ENCODE data around the gene DUS1L.

The DUS1L gene

GRCh38 chr17:82055023-82055964 is 10.3 kb downstream of the DUS1L start:
- no peak for DNase-seq

- DNase-seq, result peak; percentile 1
These were observed 11.1 kb downstream of the DUS1L start for GRCh38 chr17:82054351-82055022.

- no peak for DNase-seq
These were observed 11.9 kb downstream of the DUS1L start for GRCh38 chr17:82053556-82054263.

- DNase-seq, result peak; percentile 1
These were observed 12.5 kb downstream of the DUS1L start for GRCh38 chr17:82053130-82053529.

GRCh38 chr17:82052638-82053059 is 13.0 kb downstream of the DUS1L start:
- no peak for DNase-seq

GRCh38 chr17:82051776-82052637 is 13.6 kb downstream of the DUS1L start, which contains the start of the genes GPS1 and RFNG:
Gene GPS1 (plus strand): TSS chr17:82051898. CDS start chr17:82051932, 34 bp downstream.
Gene RFNG (minus strand): TSS chr17:82051811. CDS start chr17:82051766, 45 bp downstream.
- DNase-seq, result peak; percentile 79

- peak; percentile 2 for DNase-seq
These were observed 14.6 kb downstream of the DUS1L start for GRCh38 chr17:82050761-82051641.

- DNase-seq, result peak; percentile 1
These were observed 15.3 kb downstream of the DUS1L start for GRCh38 chr17:82050152-82050760.

- no peak for DNase-seq
These were observed 16.1 kb downstream of the DUS1L start for GRCh38 chr17:82049521-82049971.

- no peak for DNase-seq
These were observed 16.5 kb downstream of the DUS1L start for GRCh38 chr17:82049106-82049505.

- no peak for DNase-seq
These were observed 17.0 kb downstream of the DUS1L start for GRCh38 chr17:82048571-82048971.

GRCh38 chr17:82047914-82048570 is 17.6 kb downstream of the DUS1L start:
- DNase-seq, result no peak

GRCh38 chr17:82047379-82047778 is 18.2 kb downstream of the DUS1L start:
- DNase-seq, result no peak

- DNase-seq, result no peak
These were observed 18.7 kb downstream of the DUS1L start for GRCh38 chr17:82046903-82047302.

GRCh38 chr17:82045936-82046484 is 19.6 kb downstream of the DUS1L start:
- DNase-seq, result no peak

GRCh38 chr17:82043507-82043906 is 22.1 kb downstream of the DUS1L start:
- DNase-seq, result no peak

GRCh38 chr17:82042649-82043048 is 23.0 kb downstream of the DUS1L start:
- no peak for DNase-seq

- no peak for DNase-seq
These were observed 24.3 kb downstream of the DUS1L start for GRCh38 chr17:82041144-82041814.
